ENCODE results near the gene CHIT1. TPM values are rescaled to one million over a fixed set of nuclear protein-coding genes. Genes with fewer than 3 reads are reported as not detected.

CHIT1 gene
- not detected for total RNA-seq (2021; ENCODE audit: unreplicated experiment)
- polyA plus RNA-seq (2012; ENCODE audit: insufficient read length) = not detected
- Bru-seq, nascent RNA = not detected
- not detected for BruChase-seq, experiment 1, labeled RNA remaining after a 2-hour chase
- BruChase-seq, experiment 2, labeled RNA remaining after a 6-hour chase = not detected
- long read RNA-seq = 0 reads

DNA sequence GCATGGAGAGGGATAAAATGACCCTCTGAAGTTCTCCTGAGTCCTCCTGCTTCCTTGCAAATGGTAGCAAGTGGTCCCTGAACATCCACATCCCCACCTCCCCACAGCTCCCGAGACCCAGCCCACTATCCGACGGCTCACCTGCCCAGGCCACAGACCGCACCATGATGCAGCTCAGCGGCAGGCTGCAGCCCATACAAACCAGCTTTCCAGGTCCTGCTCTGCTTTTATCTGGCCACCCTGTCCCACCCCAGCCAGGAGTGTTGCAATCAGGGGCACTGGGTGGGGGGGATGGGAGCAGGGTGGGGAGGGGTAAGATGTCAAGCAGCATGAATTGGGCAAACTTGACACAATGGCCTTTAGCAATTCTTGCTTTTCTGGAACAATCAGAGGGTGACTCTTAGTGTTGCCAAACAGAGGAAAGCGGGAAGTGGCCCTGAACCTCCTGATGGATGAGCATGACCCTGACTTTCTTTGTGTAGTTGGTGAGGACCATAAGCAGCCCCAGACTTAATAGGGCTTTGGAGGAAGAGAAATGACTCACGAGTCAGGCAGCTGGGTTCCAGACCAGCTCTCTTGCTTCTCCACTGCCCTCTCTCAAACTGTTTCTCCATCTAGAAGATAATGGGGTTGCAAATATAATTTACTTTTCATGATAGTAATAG is at the start of gene CHIT1:
TSS of gene CHIT1 (minus strand) at position 203 of the 665 bp plus-strand sequence. CDS start at position 166, 37 bp downstream.
- Histone ChIP-seq H3K27ac (ENCODE audit: low read length) (no peak within 1 kb of the TSS), H3K9me3 (ENCODE audit: control insufficient read depth, insufficient read depth, low read depth, low read length) (no peaks in the 10 kb centered on the region), H3K4me1 (ENCODE audit: control insufficient read depth, insufficient read depth, low read length) (no peaks in the 10 kb centered on the region), H3K4me3 (ENCODE audit: low read depth in 2 of 2, low read length in 2 of 2) (no peak within 1 kb of the TSS), H3K36me3 (ENCODE audit: control insufficient read depth, insufficient read depth, low read length) (no peaks in the 10 kb centered on the region), H3K27me3 (ENCODE audit: control insufficient read depth, insufficient read depth, low read length) (peaks cover under 1% of the 10 kb centered on the region)
- TF ChIP-seq POLR2AphosphoS5 (IDR thresholded peaks at IDR 0.05; ENCODE audit: low read depth, low read length) (no peak), CTCF (IDR thresholded peaks at IDR 0.05) (no peak), TCF7L2 (IDR thresholded peaks at IDR 0.05; ENCODE audit: low read depth, low read length) (no peak), REST (IDR thresholded peaks at IDR 0.05; ENCODE audit: insufficient read depth in 1 of 2, low read depth in 2 of 2, low read length in 1 of 2) (no peak), SIN3A (IDR thresholded peaks at IDR 0.05; ENCODE audit: borderline replicate concordance, insufficient read depth, low read depth, low read length) (no peak)
- in situ Hi-C loops (cut with HindIII; ENCODE audit: low pct_unique_long_range_greater_than_20kb, low sequenced_read_pairs) (no loop called here), intact Hi-C loops (cut with micrococcal nuclease; ENCODE audit: unreplicated experiment) (no loop called here)
- BruUV-seq (replicated peaks) = no TSS peak
- ChIA-PET POLR2A (no interaction called here), CTCF (no interaction called here)
- DNase-seq (ENCODE audit: low read depth, low spot score) (no peak), ATAC-seq (no peak)

GRCh38 chr1:203278885-203279406 is 49.5 kb upstream of the CHIT1 start:
- no TSS peak for BruUV-seq (replicated peaks)
- in situ Hi-C loops (cut with HindIII; ENCODE audit: low pct_unique_long_range_greater_than_20kb, low sequenced_read_pairs) (no loop called here), intact Hi-C loops (cut with micrococcal nuclease; ENCODE audit: unreplicated experiment) (no loop called here)
- H3K27ac ChIP-seq (ENCODE audit: low read length) = no peak overlapping the region
- no peak for ATAC-seq
- POLR2A ChIA-PET = no interaction called here
- H3K4me1 ChIP-seq (ENCODE audit: control insufficient read depth, insufficient read depth, low read length) = no peaks in the 10 kb centered on the region; the same call in 1 of the 2 replicates
- no peak for DNase-seq (ENCODE audit: low read depth, low spot score)
- no peak overlapping the region for H3K4me3 ChIP-seq (ENCODE audit: low read depth in 2 of 2, low read length in 2 of 2)
- TF ChIP-seq CTCF (IDR thresholded peaks at IDR 0.05) (no peak), REST (IDR thresholded peaks at IDR 0.05; ENCODE audit: insufficient read depth in 1 of 2, low read depth in 2 of 2, low read length in 1 of 2) (no peak), SIN3A (IDR thresholded peaks at IDR 0.05; ENCODE audit: borderline replicate concordance, insufficient read depth, low read depth, low read length) (no peak), POLR2AphosphoS5 (IDR thresholded peaks at IDR 0.05; ENCODE audit: low read depth, low read length) (no peak), TCF7L2 (IDR thresholded peaks at IDR 0.05; ENCODE audit: low read depth, low read length) (no peak)
- H3K9me3 ChIP-seq (ENCODE audit: control insufficient read depth, insufficient read depth, low read depth, low read length) = no peaks in the 10 kb centered on the region
- CTCF ChIA-PET = no interaction called here
- H3K27me3 ChIP-seq (ENCODE audit: control insufficient read depth, insufficient read depth, low read length) = no peaks in the 10 kb centered on the region
- H3K36me3 ChIP-seq (ENCODE audit: control insufficient read depth, insufficient read depth, low read length) = no peaks in the 10 kb centered on the region

Measured in Panc1 (cell line).